ENCODE results near the gene RFLNA.

- TF ChIP-seq CTCF (IDR thresholded peaks at IDR 0.05) (no peak), POLR2AphosphoS5 (IDR thresholded peaks at IDR 0.05; ENCODE audit: low read depth, low read length) (no peak), SIN3A (IDR thresholded peaks at IDR 0.05; ENCODE audit: borderline replicate concordance, insufficient read depth, low read depth, low read length) (no peak)
Measured at GRCh38 chr12:124316257-124316900, 21.5 kb downstream of the RFLNA start.
